K562 (cell line): ENCODE measurements around the gene DERL3. TPM values are rescaled to one million over a fixed set of nuclear protein-coding genes. Genes with fewer than 3 reads are reported as not detected.

Source experiments
- ATAC-seq: fragments of 200-7000 bp; cut with Tn5 transposase; 3 replicates; pipeline ENCODE4 v1.9.1; 2020; ENCODE audit warnings: moderate library complexity
- BruUV-seq: library from RNA; stranded (reverse); fragments of 400-500 nt; replicated peaks from 2 replicates; lab custom pipeline; 2021; lab: Mats Ljungman, UMichigan
- CTCF ChIA-PET: fragments of 300-600 bp; formaldehyde crosslinking; extraction: SDS; loops from one replicate; lab custom pipeline; 2021; ENCODE audit warnings: low intra/inter-chr PET ratio; lab: Yijun Ruan, JAX
- POLR2A ChIA-PET: fragments of 300-600, 350-650 bp; sonication (Branson Sonifier 250); formaldehyde crosslinking; extraction: SDS; loops from one replicate; lab custom pipeline; 2021; ENCODE audit warnings: antibody characterized with exemption, inconsistent platforms; lab: Yijun Ruan, JAX
- DNase-seq, 4 experiments: peaks; one replicate each; pipeline versions ENCODE4 v3.0.0 to v3.0.0-alpha.2; 2011 to 2018; ENCODE audit warnings: low spot score in 3 of 4, mixed read lengths in 3 of 4; ENCODE audit errors: extremely low read depth in 1 of 4
- FAIRE-seq: peaks from 2 replicates; lab custom pipeline; 2011; peaks lifted over from hg19 to GRCh38; lab: Jason Lieb, UNC
- H2AFZ ChIP-seq: 2 replicates; pipeline ENCODE4 v1.6.0; 2011; ENCODE audit warnings: low read depth, low read length, control low read depth, inconsistent platforms
- H3K27ac ChIP-seq: fragments of 200-600 bp; 3 replicates; pipeline ENCODE4 v1.8.0; 2011; ENCODE audit warnings: low read depth, mild to moderate bottlenecking, control low read depth, inconsistent platforms, low read length, moderate library complexity, mixed read lengths; ENCODE audit errors: extremely low read depth
- H3K27me3 ChIP-seq, 2 experiments: fragments of 300-600 bp in 1 of 2; 2 replicates in 1 of 2; 3 replicates in 1 of 2; pipeline versions ENCODE4 v1.6.0 to v1.8.0; 2011; ENCODE audit warnings: inconsistent platforms in 2 of 2, low read length in 2 of 2, mild to moderate bottlenecking in 1 of 2, mixed read lengths in 1 of 2, moderate library complexity in 1 of 2; ENCODE audit not compliant: control insufficient read depth in 2 of 2, insufficient read depth in 2 of 2
- H3K36me3 ChIP-seq: fragments of 300-600 bp; 3 replicates; pipeline ENCODE4 v1.8.0; 2011; ENCODE audit warnings: mild to moderate bottlenecking, low read length, inconsistent platforms; ENCODE audit not compliant: control insufficient read depth, insufficient read depth
- H3K4me1 ChIP-seq, 2 experiments: fragments of 200-600 bp in 1 of 2; replicated peaks in 1 of 2; 2 replicates in 1 of 2; 3 replicates in 1 of 2; pipeline versions ENCODE4 v1.5.1 to v1.8.0; 2011; ENCODE audit warnings: inconsistent platforms in 2 of 2, low read length in 2 of 2, mild to moderate bottlenecking in 1 of 2, mixed read lengths in 1 of 2, moderate library complexity in 1 of 2; ENCODE audit not compliant: control insufficient read depth in 2 of 2, insufficient read depth in 2 of 2
- H3K4me2 ChIP-seq: 2 replicates; pipeline ENCODE4 v1.6.1; 2011; ENCODE audit warnings: low read length, control low read depth, inconsistent platforms, mixed read lengths; ENCODE audit not compliant: insufficient read depth
- H3K4me3 ChIP-seq: fragments of 200-600 bp; sonication (generic), shearing (Covaris generic); 2 replicates; pipeline ENCODE4 v1.5.1; 2016; ENCODE audit warnings: control low read depth, inconsistent platforms
- H3K79me2 ChIP-seq: fragments of 200-600 bp; 3 replicates; pipeline ENCODE4 v1.8.0; 2011; ENCODE audit warnings: low read length, inconsistent platforms; ENCODE audit not compliant: control insufficient read depth, insufficient read depth
- H3K9ac ChIP-seq, 2 experiments: 2 replicates each; pipeline versions ENCODE4 v1.6.0 to v1.6.1; 2011; ENCODE audit warnings: low read depth in 2 of 2, low read length in 2 of 2, control low read depth in 1 of 2, inconsistent platforms in 1 of 2, mild to moderate bottlenecking in 1 of 2, mixed read lengths in 1 of 2; ENCODE audit not compliant: insufficient read depth in 1 of 2
- H3K9me1 ChIP-seq: one replicate; pipeline ENCODE4 v1.6.0; 2011; ENCODE audit warnings: inconsistent platforms, mild to moderate bottlenecking, low read length, moderate library complexity; ENCODE audit not compliant: control insufficient read depth, insufficient read depth
- H3K9me3 ChIP-seq: replicated peaks from 2 replicates; pipeline ENCODE4 v1.5.1; 2011; ENCODE audit warnings: low read depth, low read length, inconsistent platforms; ENCODE audit not compliant: control insufficient read depth, insufficient read depth
- H4K20me1 ChIP-seq: replicated peaks from 2 replicates; pipeline ENCODE4 v1.6.1; 2011; ENCODE audit warnings: low read length, inconsistent platforms, mixed read lengths; ENCODE audit not compliant: control insufficient read depth, insufficient read depth
- ARID1B ChIP-seq: fragments of 450-650 bp; IDR thresholded peaks from 2 replicates; pipeline ENCODE4 v1.6.1; 2016; ENCODE audit warnings: antibody characterized with exemption, mild to moderate bottlenecking, inconsistent platforms
- CSDE1 ChIP-seq, 2 experiments: fragments of 450-650 bp; IDR thresholded peaks; 2 replicates each; pipeline ENCODE4 v1.6.1; 2016; ENCODE audit warnings: mild to moderate bottlenecking in 1 of 2
- FOXA1 ChIP-seq: fragments of 450-650 bp; IDR thresholded peaks from 2 replicates; pipeline ENCODE4 v1.6.1; 2016; ENCODE audit warnings: mild to moderate bottlenecking, borderline replicate concordance
- MBD1 ChIP-seq: fragments of 250-450 bp; sonication (Bioruptor Pico); IDR thresholded peaks from 2 replicates; pipeline ENCODE4 v1.8.0; 2022; ENCODE audit warnings: inconsistent platforms
- MCM7 ChIP-seq, 2 experiments: fragments of 450-650 bp; IDR thresholded peaks; 2 replicates each; pipeline ENCODE4 v1.6.1; 2016 to 2018
- MYBL2 ChIP-seq, 2 experiments: fragments of 450-650 bp in 1 of 2; sonication (generic) in 1 of 2; formaldehyde crosslinking in 1 of 2; IDR thresholded peaks; 2 replicates each; pipeline versions ENCODE4 v1.6.1 to v1.8.1; 2017 to 2022; ENCODE audit warnings: borderline replicate concordance in 1 of 2, inconsistent platforms in 1 of 2, low read depth in 1 of 2, mild to moderate bottlenecking in 1 of 2, missing genetic modification reagents in 1 of 2, moderate library complexity in 1 of 2
- ZNF592 ChIP-seq: fragments of 450-650 bp; IDR thresholded peaks from 2 replicates; pipeline ENCODE4 v1.6.1; 2017; ENCODE audit warnings: antibody characterized with exemption, mild to moderate bottlenecking
- WGBS: fragments of 100-300 bp; shearing (Covaris generic); methylation state at CpG from one replicate; pipeline ENCODE4 v1.1.6; 2016; ENCODE audit warnings: low coverage, mixed read lengths; ENCODE audit not compliant: insufficient coverage; ENCODE audit errors: missing lambda C conversion rate; 5-methylcytosine and 5-hydroxymethylcytosine counted together
- in situ Hi-C: fragments of 300-500 bp; cut with MboI; formaldehyde crosslinking; loops from 4 replicates; pipeline ENCODE4 v1.15.0; 2018; ENCODE audit warnings: inconsistent platforms, mixed read lengths
- intact Hi-C: fragments of 100-400 bp; cut with micrococcal nuclease; formaldehyde crosslinking; loops from 2 replicates; pipeline ENCODE4 v1.14.2; 2022
- polyA plus RNA-seq, 8 experiments: library from polyadenylated mRNA; depleted of rRNA in 4 of 8; stranded (reverse) in 5 of 8; unstranded in 3 of 8; fragments of >200 nt; fragmentation: Nextera tagmentation in 2 of 8; fragmentation: Illumina TruSeq in 1 of 8; extraction: Ambion mirVana in 2 of 8; extraction: Trizol in 1 of 8; gene quantifications; 2 replicates each; pipeline versions ENCODE4 v1.2.1 to v1.2.3, GENCODE V29; 2011 to 2014; ENCODE audit warnings: inconsistent platforms in 1 of 8, missing spikeins in 1 of 8
- total RNA-seq, 7 experiments: library from RNA; depleted of rRNA in 6 of 7; stranded (reverse); fragments of >200 nt in 6 of 7; fragmentation: Illumina TruSeq in 2 of 7; extraction: Trizol in 2 of 7; gene quantifications; 2 replicates each; pipeline versions ENCODE4 v1.2.1 to v1.2.3, GENCODE V29; 2011 to 2021; ENCODE audit warnings: low replicate concordance in 1 of 7
- TF ChIP-seq, protein P1 (sequence below): fragments of 150-350 bp; IDR thresholded peaks from 2 replicates; pipeline ENCODE4 v1.6.1; 2014; ENCODE audit warnings: low read depth, mild to moderate bottlenecking, low read length, borderline replicate concordance

Gene DERL3
- total and polyA plus RNA-seq, 9 of the 15 experiments (the other 6 are each of a cell fraction or from before 2014, with no cell fraction given): 1.3 to 12.4 (median 4.8) TPM

GRCh38 chr22:23800297-23801237, 38.2 kb downstream of the DERL3 start:
- WGBS: 93% methylated on average over 15 of the region's 18 CpGs
- CTCF ChIA-PET: no interaction called here
- H3K79me2 ChIP-seq: no peaks in the 10 kb centered on the region
- H3K27me3 ChIP-seq: no peaks in the 10 kb centered on the region
- no peak for ATAC-seq
- in situ Hi-C loops: no loop called here
- BruUV-seq: no TSS peak
- no peak overlapping the region for H3K27ac ChIP-seq
- H4K20me1 ChIP-seq: no peaks in the 10 kb centered on the region
- H3K4me3 ChIP-seq: no peak overlapping the region
- no peaks in the 10 kb centered on the region for H3K9me1 ChIP-seq
- intact Hi-C loops: no loop called here
- no peak for FAIRE-seq
- no peaks in the 10 kb centered on the region for H3K9me3 ChIP-seq
- H2AFZ ChIP-seq: no peak overlapping the region
- H3K36me3 ChIP-seq: peaks cover 61% of the 10 kb centered on the region; the same call in 2 of the 3 replicates
- H3K4me2 ChIP-seq: no peak overlapping the region
- DNase-seq: no peak
- POLR2A ChIA-PET: no interaction called here
- H3K9ac ChIP-seq: no peak overlapping the region
- no peaks in the 10 kb centered on the region; a peak in 1 of 5 replicates for H3K4me1 ChIP-seq
- TF ChIP-seq MYBL2 (IDR thresholded peaks at IDR 0.05; ENCODE audit: low read depth) (no peak), MYBL2 (CRISPR knock-in tag; IDR thresholded peaks at IDR 0.05; ENCODE audit: borderline replicate concordance) (no peak), MBD1 (CRISPR knock-in tag) (no peak), MCM7 (IDR thresholded peaks at IDR 0.05) (no peak), CSDE1 (IDR thresholded peaks at IDR 0.05) (no peak), ZNF592 (no peak), FOXA1 (no peak), ARID1B (no peak)
- TF ChIP-seq, protein P1, sequence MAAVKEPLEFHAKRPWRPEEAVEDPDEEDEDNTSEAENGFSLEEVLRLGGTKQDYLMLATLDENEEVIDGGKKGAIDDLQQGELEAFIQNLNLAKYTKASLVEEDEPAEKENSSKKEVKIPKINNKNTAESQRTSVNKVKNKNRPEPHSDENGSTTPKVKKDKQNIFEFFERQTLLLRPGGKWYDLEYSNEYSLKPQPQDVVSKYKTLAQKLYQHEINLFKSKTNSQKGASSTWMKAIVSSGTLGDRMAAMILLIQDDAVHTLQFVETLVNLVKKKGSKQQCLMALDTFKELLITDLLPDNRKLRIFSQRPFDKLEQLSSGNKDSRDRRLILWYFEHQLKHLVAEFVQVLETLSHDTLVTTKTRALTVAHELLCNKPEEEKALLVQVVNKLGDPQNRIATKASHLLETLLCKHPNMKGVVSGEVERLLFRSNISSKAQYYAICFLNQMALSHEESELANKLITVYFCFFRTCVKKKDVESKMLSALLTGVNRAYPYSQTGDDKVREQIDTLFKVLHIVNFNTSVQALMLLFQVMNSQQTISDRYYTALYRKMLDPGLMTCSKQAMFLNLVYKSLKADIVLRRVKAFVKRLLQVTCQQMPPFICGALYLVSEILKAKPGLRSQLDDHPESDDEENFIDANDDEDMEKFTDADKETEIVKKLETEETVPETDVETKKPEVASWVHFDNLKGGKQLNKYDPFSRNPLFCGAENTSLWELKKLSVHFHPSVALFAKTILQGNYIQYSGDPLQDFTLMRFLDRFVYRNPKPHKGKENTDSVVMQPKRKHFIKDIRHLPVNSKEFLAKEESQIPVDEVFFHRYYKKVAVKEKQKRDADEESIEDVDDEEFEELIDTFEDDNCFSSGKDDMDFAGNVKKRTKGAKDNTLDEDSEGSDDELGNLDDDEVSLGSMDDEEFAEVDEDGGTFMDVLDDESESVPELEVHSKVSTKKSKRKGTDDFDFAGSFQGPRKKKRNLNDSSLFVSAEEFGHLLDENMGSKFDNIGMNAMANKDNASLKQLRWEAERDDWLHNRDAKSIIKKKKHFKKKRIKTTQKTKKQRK: no peak
